Measurements from ENCODE around the gene FAM200A.
A peak's percentile ranks its signal among the peaks of the same experiment; 100 is the strongest.
"Not testable (repeated sequence)": the region's sequence is repeated elsewhere in the genome, so short reads cannot be mapped to it uniquely, and the experiment has no call there.

The FAM200A gene

DNA sequence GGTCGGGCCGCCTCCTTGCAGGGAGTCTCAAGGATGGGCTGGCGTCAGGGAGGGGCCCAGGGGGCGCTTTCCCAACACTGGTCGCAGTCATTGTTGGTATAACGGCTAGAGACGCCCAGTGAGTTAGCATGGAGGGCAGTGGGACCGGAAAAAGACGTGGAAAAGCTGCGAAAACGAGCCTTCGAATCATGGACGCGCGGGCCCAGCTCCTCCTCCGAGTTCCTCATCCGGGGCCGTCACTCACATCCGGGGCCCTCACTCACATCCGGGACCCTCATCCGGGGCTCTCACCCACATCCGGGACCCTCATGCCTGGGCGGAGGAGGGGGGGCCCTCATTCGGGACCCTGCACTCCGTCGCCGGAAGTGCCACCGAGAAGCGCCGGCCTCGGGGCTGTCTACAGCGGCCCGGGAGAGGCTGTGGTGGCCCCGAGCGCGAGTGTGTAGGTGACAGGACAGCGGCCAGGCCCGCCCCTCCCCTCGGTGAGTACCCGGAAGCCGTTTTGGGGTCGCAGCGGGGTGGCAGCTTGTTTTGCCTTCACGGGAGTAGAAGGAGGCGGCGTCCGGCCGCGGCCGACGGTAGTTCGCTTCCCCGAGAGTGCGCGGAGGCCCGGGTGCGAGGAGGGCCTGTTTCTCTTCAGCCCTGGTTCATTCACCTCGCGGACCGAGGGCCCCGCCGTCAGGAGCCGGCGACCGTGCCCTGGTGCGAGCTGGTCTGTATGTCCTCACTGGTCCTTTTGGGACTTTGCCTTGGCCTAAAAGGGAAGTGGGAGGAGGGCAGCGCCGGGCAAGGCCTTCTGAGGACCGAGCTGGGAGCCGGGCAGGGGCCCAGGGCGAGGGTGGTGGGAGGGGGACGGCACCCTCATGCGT is 6.6 kb upstream of the FAM200A start, which contains the start of gene ZNF655:
ZNF655 (plus strand) TSS at position 337 of the 869 bp plus-strand sequence. CDS start 1,918 bp downstream, outside the sequence.
- H3K4me1 ChIP-seq (ENCODE audit: control insufficient read depth, insufficient read depth, low read length), result peaks cover 32% of the 10 kb centered on the region
- peaks cover 33 to 40% of the 10 kb centered on the region in 2 donors for H3K36me3 ChIP-seq (ENCODE audit: control insufficient read depth in 2 of 2, insufficient read depth in 2 of 2, low read length in 2 of 2)
- peak within 1 kb of the TSS; percentile 87 to 96 for H3K4me3 ChIP-seq (ENCODE audit: low read length in 2 of 2)
- peak within 1 kb of the TSS; percentile 97 to 100 for H3K9ac ChIP-seq (ENCODE audit: low read length in 2 of 2)
- no peaks in the 10 kb centered on the region for H3K9me3 ChIP-seq (ENCODE audit: control insufficient read depth in 2 of 2, low read length in 2 of 2)
- H3K27ac ChIP-seq (ENCODE audit: low read length), result peak within 1 kb of the TSS; percentile 99
- no peaks in the 10 kb centered on the region for H3K27me3 ChIP-seq (ENCODE audit: control insufficient read depth in 1 of 2, insufficient read depth in 2 of 2, low read length in 2 of 2)

DNA sequence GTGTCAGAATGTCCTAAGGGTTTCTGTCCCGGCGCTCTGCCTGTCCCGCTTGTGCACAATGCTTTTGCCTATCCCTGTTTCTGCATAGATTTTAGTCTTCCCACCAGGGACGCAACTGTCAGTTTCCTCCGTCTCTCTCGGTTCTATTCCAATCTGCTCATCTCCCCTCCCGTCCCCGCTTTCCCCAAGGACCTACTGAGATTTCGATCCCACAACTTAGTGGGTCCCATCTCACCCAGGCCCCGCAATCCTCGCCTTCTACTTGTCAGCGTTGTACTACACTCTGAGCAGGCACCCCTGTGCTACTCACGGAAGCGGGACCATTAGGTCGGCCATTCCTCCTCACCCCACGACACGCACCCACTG is 6.0 kb upstream of the FAM200A start:
- H3K9ac ChIP-seq (ENCODE audit: low read length in 2 of 2), result peak overlapping the region; percentile 97 to 100
- peaks cover 31 to 37% of the 10 kb centered on the region in 2 donors for H3K36me3 ChIP-seq (ENCODE audit: control insufficient read depth in 2 of 2, insufficient read depth in 2 of 2, low read length in 2 of 2)
- no peaks in the 10 kb centered on the region for H3K9me3 ChIP-seq (ENCODE audit: control insufficient read depth in 2 of 2, low read length in 2 of 2)
- no peaks in the 10 kb centered on the region for H3K27me3 ChIP-seq (ENCODE audit: control insufficient read depth in 1 of 2, insufficient read depth in 2 of 2, low read length in 2 of 2)
- peak overlapping the region; percentile 99 for H3K27ac ChIP-seq (ENCODE audit: low read length)
- H3K4me1 ChIP-seq (ENCODE audit: control insufficient read depth, insufficient read depth, low read length), result peaks cover 32% of the 10 kb centered on the region
- peak overlapping the region; percentile 87 to 96 for H3K4me3 ChIP-seq (ENCODE audit: low read length in 2 of 2)

GRCh38 chr7:99557196-99557607 is 5.3 kb upstream of the FAM200A start:
- peaks cover 27 to 31% of the 10 kb centered on the region in 2 donors for H3K36me3 ChIP-seq (ENCODE audit: control insufficient read depth in 2 of 2, insufficient read depth in 2 of 2, low read length in 2 of 2)
- peaks cover 32% of the 10 kb centered on the region for H3K4me1 ChIP-seq (ENCODE audit: control insufficient read depth, insufficient read depth, low read length)
- H3K9me3 ChIP-seq (ENCODE audit: control insufficient read depth in 2 of 2, low read length in 2 of 2), result no peaks in the 10 kb centered on the region
- H3K4me3 ChIP-seq (ENCODE audit: low read length in 2 of 2), result peak overlapping the region; percentile 87 to 96
- H3K27ac ChIP-seq (ENCODE audit: low read length), result peak overlapping the region; percentile 99
- H3K9ac ChIP-seq (ENCODE audit: low read length in 2 of 2), result peak overlapping the region; percentile 97 to 100
- H3K27me3 ChIP-seq (ENCODE audit: control insufficient read depth in 1 of 2, insufficient read depth in 2 of 2, low read length in 2 of 2), result no peaks in the 10 kb centered on the region

DNA sequence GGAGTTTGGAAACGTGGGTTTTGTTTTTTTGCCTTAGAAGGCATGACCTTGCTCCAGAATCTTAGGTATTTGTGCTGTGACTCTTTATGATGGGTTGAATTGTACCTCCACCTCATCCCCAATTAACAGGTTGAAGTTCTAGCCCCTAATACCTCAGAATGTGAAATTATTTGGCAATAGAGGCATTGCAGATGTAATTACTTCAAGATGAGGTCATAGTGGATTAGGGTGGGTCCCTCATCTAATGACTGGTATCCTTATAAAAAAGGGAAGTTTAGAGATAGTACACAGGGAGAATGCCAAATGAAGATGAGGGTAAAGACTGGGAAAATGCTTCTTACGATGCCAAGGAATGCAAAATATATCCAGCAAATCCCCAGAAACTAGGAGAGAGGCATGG is 3.0 kb upstream of the FAM200A start:
- Histone ChIP-seq H3K9ac (ENCODE audit: low read length in 2 of 2) (no peak overlapping the region), H3K36me3 (ENCODE audit: control insufficient read depth in 2 of 2, insufficient read depth in 2 of 2, low read length in 2 of 2) (peaks cover 9 to 12% of the 10 kb centered on the region in 2 donors)

DNA sequence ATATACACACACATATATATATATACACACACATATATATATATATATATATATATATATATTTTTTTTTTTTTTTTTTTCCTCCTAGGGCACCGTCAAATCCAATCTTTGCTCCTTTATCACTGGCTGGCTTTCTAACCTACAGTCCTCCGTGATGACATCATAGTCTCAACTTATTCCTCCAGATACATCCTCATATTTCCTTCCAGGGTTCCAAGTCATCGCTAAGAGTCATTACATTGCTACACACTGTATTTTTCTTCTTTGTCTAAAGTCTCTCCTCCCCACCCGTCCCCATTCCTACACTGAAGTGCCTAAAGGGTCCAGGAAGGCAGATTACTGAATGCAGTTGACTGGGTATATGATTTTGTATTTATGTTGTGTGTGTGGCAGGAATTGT is 1.1 kb upstream of the FAM200A start:
- Histone ChIP-seq H3K4me3 (ENCODE audit: low read length in 2 of 2) (no peak overlapping the region), H3K9ac (ENCODE audit: low read length in 2 of 2) (no peak overlapping the region), H3K9me3 (ENCODE audit: control insufficient read depth in 2 of 2, low read length in 2 of 2) (no peaks in the 10 kb centered on the region), H3K36me3 (ENCODE audit: control insufficient read depth in 2 of 2, insufficient read depth in 2 of 2, low read length in 2 of 2) (peaks cover 13 to 16% of the 10 kb centered on the region in 2 donors), H3K27me3 (ENCODE audit: control insufficient read depth in 1 of 2, insufficient read depth in 2 of 2, low read length in 2 of 2) (no peaks in the 10 kb centered on the region), H3K4me1 (ENCODE audit: control insufficient read depth, insufficient read depth, low read length) (peaks cover 18% of the 10 kb centered on the region), H3K27ac (ENCODE audit: low read length) (peak overlapping the region; percentile 37)

More for the DNA sequence above, 3.0 kb upstream of the FAM200A start:
- Histone ChIP-seq H3K27ac (ENCODE audit: low read length) (no peak overlapping the region), H3K4me1 (ENCODE audit: control insufficient read depth, insufficient read depth, low read length) (peaks cover 31% of the 10 kb centered on the region), H3K4me3 (ENCODE audit: low read length in 2 of 2) (no peak overlapping the region), H3K9me3 (ENCODE audit: control insufficient read depth in 2 of 2, low read length in 2 of 2) (no peaks in the 10 kb centered on the region), H3K27me3 (ENCODE audit: control insufficient read depth in 1 of 2, insufficient read depth in 2 of 2, low read length in 2 of 2) (no peaks in the 10 kb centered on the region)

DNA sequence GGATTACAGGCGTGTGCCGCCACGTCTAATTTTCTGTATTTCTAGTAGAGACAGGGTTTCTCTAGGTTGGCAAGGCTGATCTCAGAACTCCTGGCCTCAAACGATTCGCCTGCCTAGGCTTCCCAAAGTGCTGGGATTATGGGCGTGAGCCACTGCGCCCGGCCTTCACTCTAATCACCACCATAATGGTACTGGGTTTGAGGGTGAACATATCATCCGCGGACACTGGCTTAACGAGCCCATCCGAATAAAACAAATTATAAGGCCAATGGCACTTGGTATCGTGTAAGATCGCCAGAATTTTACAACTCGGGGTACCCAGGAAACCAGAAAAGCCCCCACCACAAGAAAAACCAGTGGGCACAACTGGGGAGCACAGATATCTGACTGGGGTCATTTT is 580 bp downstream of the FAM200A start:
- H3K9ac ChIP-seq (ENCODE audit: low read length in 2 of 2), result peak overlapping the region; percentile 95 to 99
- H3K36me3 ChIP-seq (ENCODE audit: control insufficient read depth in 2 of 2, insufficient read depth in 2 of 2, low read length in 2 of 2), result peaks cover 16% of the 10 kb centered on the region in 2 donors
- H3K9me3 ChIP-seq (ENCODE audit: control insufficient read depth in 2 of 2, low read length in 2 of 2), result no peaks in the 10 kb centered on the region
- no peaks in the 10 kb centered on the region for H3K27me3 ChIP-seq (ENCODE audit: control insufficient read depth in 1 of 2, insufficient read depth in 2 of 2, low read length in 2 of 2)
- H3K4me3 ChIP-seq (ENCODE audit: low read length in 2 of 2), result peak overlapping the region; percentile 88 to 99
- peaks cover 6% of the 10 kb centered on the region for H3K4me1 ChIP-seq (ENCODE audit: control insufficient read depth, insufficient read depth, low read length)
- H3K27ac ChIP-seq (ENCODE audit: low read length), result peak overlapping the region; percentile 84

DNA sequence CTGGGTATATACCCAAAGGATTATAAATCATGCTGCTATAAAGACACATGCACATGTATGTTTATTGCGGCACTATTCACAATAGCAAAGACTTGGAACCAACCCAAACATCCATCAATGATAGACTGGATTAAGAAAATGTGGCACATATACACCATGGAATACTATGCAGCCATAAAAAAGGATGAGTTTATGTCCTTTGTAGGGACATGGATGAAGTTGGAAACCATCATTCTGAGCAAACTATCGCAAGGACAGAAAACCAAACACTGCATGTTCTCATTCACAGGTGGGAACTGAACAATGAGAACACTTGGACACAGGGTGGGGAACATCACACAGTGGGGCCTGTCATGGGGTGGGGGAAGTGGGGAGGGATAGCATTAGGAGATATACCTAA is 2.4 kb downstream of the FAM200A start:
- not testable (repeated sequence) for H3K27me3 ChIP-seq (ENCODE audit: control insufficient read depth in 1 of 2, insufficient read depth in 2 of 2, low read length in 2 of 2); H3K27ac ChIP-seq (ENCODE audit: low read length); H3K4me3 ChIP-seq (ENCODE audit: low read length in 2 of 2); H3K4me1 ChIP-seq (ENCODE audit: control insufficient read depth, insufficient read depth, low read length); H3K9me3 ChIP-seq (ENCODE audit: control insufficient read depth in 2 of 2, low read length in 2 of 2); H3K9ac ChIP-seq (ENCODE audit: low read length in 2 of 2)
- H3K36me3 ChIP-seq (ENCODE audit: control insufficient read depth in 2 of 2, insufficient read depth in 2 of 2, low read length in 2 of 2), result peaks cover 9 to 12% of the 10 kb centered on the region in 2 donors

DNA sequence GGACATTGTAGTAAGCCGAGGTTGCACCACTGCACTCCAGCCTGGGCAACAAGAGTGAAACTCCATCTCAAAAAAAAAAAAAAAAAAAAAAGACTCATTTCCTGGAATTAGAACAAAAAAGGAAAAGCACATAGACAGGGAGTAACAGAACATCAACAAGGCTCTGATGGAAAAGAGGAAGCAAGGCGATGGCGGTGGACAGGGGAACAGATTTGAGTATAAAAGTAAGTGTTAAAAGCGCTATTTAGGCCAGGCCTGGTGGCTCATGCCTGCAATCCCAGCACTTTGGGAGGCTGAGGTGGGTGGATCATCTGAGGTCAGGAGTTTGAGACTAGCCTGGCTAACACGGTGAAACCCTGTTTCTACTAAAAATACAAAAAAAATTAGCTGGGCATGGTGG is 6.6 kb downstream of the FAM200A start:
- H3K4me3 ChIP-seq (ENCODE audit: low read length in 2 of 2); H3K4me1 ChIP-seq (ENCODE audit: control insufficient read depth, insufficient read depth, low read length); H3K9ac ChIP-seq (ENCODE audit: low read length in 2 of 2); H3K36me3 ChIP-seq (ENCODE audit: control insufficient read depth in 2 of 2, insufficient read depth in 2 of 2, low read length in 2 of 2); H3K27ac ChIP-seq (ENCODE audit: low read length); H3K27me3 ChIP-seq (ENCODE audit: control insufficient read depth in 1 of 2, insufficient read depth in 2 of 2, low read length in 2 of 2): not testable (repeated sequence)
- peaks cover 5 to 24% of the 10 kb centered on the region in 2 donors for H3K9me3 ChIP-seq (ENCODE audit: control insufficient read depth in 2 of 2, low read length in 2 of 2)

- no peak overlapping the region for H3K9ac ChIP-seq (ENCODE audit: low read length in 2 of 2)
- peaks cover 9 to 26% of the 10 kb centered on the region in 2 donors for H3K9me3 ChIP-seq (ENCODE audit: control insufficient read depth in 2 of 2, low read length in 2 of 2)
- H3K27ac ChIP-seq (ENCODE audit: low read length), result no peak overlapping the region
- no peaks in the 10 kb centered on the region for H3K27me3 ChIP-seq (ENCODE audit: control insufficient read depth in 1 of 2, insufficient read depth in 2 of 2, low read length in 2 of 2)
- H3K4me1 ChIP-seq (ENCODE audit: control insufficient read depth, insufficient read depth, low read length), result no peaks in the 10 kb centered on the region
- H3K36me3 ChIP-seq (ENCODE audit: control insufficient read depth in 2 of 2, insufficient read depth in 2 of 2, low read length in 2 of 2), result peaks cover 7 to 8% of the 10 kb centered on the region in 2 donors
- no peak overlapping the region for H3K4me3 ChIP-seq (ENCODE audit: low read length in 2 of 2)
Measured at GRCh38 chr7:99543916-99544315, 8.0 kb downstream of the FAM200A start.

DNA sequence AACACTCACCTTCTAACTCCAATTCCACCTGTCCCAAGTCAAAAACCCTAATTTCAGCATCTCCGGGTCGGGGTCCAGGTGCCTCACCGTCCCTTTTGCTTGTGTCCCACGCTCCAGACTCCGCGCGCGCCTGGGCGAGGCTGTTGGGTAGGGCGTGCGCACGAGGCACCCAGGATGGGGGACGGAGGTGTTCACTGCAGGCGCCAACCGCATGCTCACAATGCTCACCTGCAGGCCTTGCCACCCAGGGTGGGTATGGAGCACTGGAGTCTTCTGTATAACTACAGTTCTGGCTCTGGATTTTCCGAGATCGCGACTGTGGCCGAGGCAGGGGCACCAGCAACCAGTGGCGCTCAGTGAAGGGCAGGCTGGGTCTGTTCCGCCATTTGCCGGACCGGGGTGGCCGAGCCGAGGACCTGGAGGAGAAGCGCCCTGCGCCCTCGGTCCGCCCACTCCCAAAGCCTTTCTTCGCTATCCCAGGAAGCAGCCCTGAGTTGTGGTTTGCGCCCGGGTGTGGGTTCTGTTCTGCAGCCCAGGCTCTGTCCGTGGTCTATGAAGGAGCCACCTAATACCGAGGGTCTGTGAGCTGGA is 8.7 kb downstream of the FAM200A start:
- no peak overlapping the region for H3K4me3 ChIP-seq (ENCODE audit: low read length in 2 of 2)

More for the DNA sequence above, 8.7 kb downstream of the FAM200A start:
- Histone ChIP-seq H3K4me1 (ENCODE audit: control insufficient read depth, insufficient read depth, low read length) (no peaks in the 10 kb centered on the region), H3K9me3 (ENCODE audit: control insufficient read depth in 2 of 2, low read length in 2 of 2) (peaks cover 9 to 28% of the 10 kb centered on the region in 2 donors), H3K36me3 (ENCODE audit: control insufficient read depth in 2 of 2, insufficient read depth in 2 of 2, low read length in 2 of 2) (peaks cover 4 to 5% of the 10 kb centered on the region in 2 donors), H3K9ac (ENCODE audit: low read length in 2 of 2) (no peak overlapping the region), H3K27me3 (ENCODE audit: control insufficient read depth in 1 of 2, insufficient read depth in 2 of 2, low read length in 2 of 2) (no peaks in the 10 kb centered on the region), H3K27ac (ENCODE audit: low read length) (no peak overlapping the region)
